ENCODE measurements around the gene FGFBP2. TPM values are rescaled to one million over a fixed set of nuclear protein-coding genes. Genes with fewer than 3 reads are reported as not detected.

FGFBP2 gene
- polyA plus RNA-seq, 1 experiment = not detected

DNA sequence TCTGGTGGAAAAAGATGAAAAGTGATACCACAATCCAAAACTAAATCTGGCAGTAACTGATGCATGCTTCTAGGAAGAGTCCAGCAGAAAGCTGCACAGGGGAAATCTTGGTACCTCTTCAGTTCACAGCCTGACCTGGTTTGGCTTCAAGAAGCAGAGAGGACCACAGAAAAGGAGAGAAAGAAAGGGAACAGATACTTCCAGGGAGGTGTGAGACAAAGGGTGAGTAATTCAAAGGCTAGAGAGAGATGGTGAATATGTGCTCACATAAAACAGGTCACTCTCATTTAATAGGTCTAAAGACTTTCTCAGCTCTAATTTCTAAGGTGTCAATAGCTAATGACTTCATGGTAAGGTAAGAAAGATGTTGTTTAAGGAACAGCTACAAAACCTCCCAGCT is 11.2 kb downstream of the FGFBP2 start:
- no peak for DNase-seq (ENCODE audit: low read depth)
- no peak for TF ChIP-seq CTCF (IDR thresholded peaks at IDR 0.05; ENCODE audit: insufficient read depth, low read depth, low read length)
- ChIA-PET CTCF (interaction anchor here (1.0 to 3.3 kb wide), 2 partner anchors 70 to 472 kb away, joined by 3 to 50 read pairs; no protein-coding TSS in a partner anchor), POLR2A (no interaction called here)
- Histone ChIP-seq H3K4me3 (ENCODE audit: low read depth, low read length) (no peak overlapping the region), H3K36me3 (ENCODE audit: control insufficient read depth, insufficient read depth, low read length) (no peaks in the 10 kb centered on the region), H3K27me3 (ENCODE audit: control insufficient read depth, insufficient read depth, low read length) (peaks cover 5% of the 10 kb centered on the region)

DNA sequence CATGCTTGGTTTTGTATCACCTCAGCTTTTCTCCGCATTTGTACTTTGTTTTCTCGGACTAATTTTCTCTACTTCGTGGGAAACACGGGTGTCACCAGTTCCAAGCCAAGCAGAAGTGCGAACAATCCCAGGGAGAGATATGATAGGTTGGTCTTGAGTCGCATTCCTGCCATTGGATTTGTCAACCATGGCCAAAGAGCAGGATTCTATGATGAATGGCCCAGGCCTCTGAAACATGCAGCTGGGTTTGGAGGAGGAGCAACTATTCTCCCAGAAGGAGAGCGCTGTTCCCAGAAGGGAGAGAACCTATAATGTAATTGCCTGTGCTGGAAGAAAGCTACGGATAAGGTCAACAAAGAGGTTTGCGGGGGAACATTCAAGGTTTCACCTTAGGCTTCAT is 14.1 kb downstream of the FGFBP2 start:
- no peaks in the 10 kb centered on the region for H3K36me3 ChIP-seq (ENCODE audit: control insufficient read depth, insufficient read depth, low read length)
- CTCF ChIA-PET = interaction anchor here (0.7 to 1.2 kb wide), 2 partner anchors 68 to 69 kb away, joined by 3 to 4 read pairs; no protein-coding TSS in a partner anchor

DNA sequence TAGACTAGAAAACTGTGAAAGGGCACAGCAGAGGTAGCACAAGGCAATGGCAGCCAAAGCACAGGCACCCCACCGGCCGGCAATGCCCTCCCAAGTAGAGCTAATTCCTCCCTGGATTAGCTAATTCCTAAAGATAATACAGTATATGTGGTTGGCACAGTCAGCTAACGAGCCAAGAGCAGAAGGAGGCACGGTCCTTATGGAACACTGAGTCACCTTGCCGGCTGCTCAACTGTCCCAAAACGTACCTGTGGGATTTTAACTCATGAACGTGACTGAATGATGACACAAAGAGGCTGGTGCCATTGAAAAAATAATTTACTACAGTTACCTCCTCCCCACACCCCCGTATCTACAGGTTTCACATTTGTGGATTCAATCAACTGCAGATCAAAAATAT is 15.3 kb downstream of the FGFBP2 start:
- CTCF ChIA-PET = interaction anchor here (2.7 to 3.1 kb wide), 2 partner anchors 8 to 65 kb away, joined by 11 to 13 read pairs; no protein-coding TSS in a partner anchor
- TF ChIP-seq CTCF (IDR thresholded peaks at IDR 0.05; ENCODE audit: insufficient read depth, low read depth, low read length) = no peak
- DNase-seq (ENCODE audit: low read depth) = no peak
- Histone ChIP-seq H3K4me3 (ENCODE audit: low read depth, low read length) (no peak overlapping the region), H3K36me3 (ENCODE audit: control insufficient read depth, insufficient read depth, low read length) (no peaks in the 10 kb centered on the region), H3K27me3 (ENCODE audit: control insufficient read depth, insufficient read depth, low read length) (peaks cover 4% of the 10 kb centered on the region; the same call in 1 of the 2 replicates)
- POLR2A ChIA-PET = no interaction called here

More for the DNA sequence above, 14.1 kb downstream of the FGFBP2 start:
- Histone ChIP-seq H3K27me3 (ENCODE audit: control insufficient read depth, insufficient read depth, low read length) (peaks cover 4% of the 10 kb centered on the region; the same call in 1 of the 2 replicates), H3K4me3 (ENCODE audit: low read depth, low read length) (no peak overlapping the region)
- POLR2A ChIA-PET = no interaction called here
- no peak for TF ChIP-seq CTCF (IDR thresholded peaks at IDR 0.05; ENCODE audit: insufficient read depth, low read depth, low read length)
- no peak for DNase-seq (ENCODE audit: low read depth)

DNA sequence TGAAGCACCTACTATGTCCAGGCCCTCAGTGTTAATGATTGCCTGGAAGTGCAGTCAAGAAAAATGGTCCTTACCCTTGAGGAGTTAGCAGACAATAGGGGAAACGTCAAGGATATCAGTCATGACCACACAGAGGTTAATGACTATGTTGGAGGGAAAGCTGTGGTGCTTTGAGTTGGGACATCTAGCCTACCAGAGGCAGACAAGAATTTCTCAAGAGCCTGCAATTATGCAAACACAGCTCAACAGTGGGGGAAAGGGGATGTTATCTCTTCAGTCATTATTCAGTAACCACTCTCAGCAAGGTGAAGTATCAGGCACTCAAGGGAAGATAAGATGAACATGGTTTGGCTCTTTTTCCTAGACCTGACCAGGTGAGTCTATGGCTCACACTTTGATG is 17.5 kb downstream of the FGFBP2 start:
- no peak for DNase-seq (ENCODE audit: low read depth)
- no peak overlapping the region for H3K4me3 ChIP-seq (ENCODE audit: low read depth, low read length)
- TF ChIP-seq CTCF (IDR thresholded peaks at IDR 0.05; ENCODE audit: insufficient read depth, low read depth, low read length) = no peak
- CTCF ChIA-PET = interaction anchor here (2.1 to 3.1 kb wide), 3 partner anchors 8 to 63 kb away, joined by 5 to 13 read pairs (median 11); no protein-coding TSS in a partner anchor
- no peaks in the 10 kb centered on the region for H3K36me3 ChIP-seq (ENCODE audit: control insufficient read depth, insufficient read depth, low read length)
- H3K27me3 ChIP-seq (ENCODE audit: control insufficient read depth, insufficient read depth, low read length) = peaks cover 6% of the 10 kb centered on the region
- POLR2A ChIA-PET = no interaction called here

- CTCF ChIA-PET = interaction anchor here (1.4 to 3.1 kb wide), 5 partner anchors 8 to 63 kb away, joined by 3 to 13 read pairs (median 11); no protein-coding TSS in a partner anchor
- POLR2A ChIA-PET = no interaction called here
- no peak for TF ChIP-seq CTCF (IDR thresholded peaks at IDR 0.05; ENCODE audit: insufficient read depth, low read depth, low read length)
Measured at GRCh38 chr4:15944895-15945294, 18.1 kb downstream of the FGFBP2 start.

More at GRCh38 chr4:15944895-15945294, 18.1 kb downstream of the FGFBP2 start:
- H3K4me3 ChIP-seq (ENCODE audit: low read depth, low read length) = no peak overlapping the region
- H3K36me3 ChIP-seq (ENCODE audit: control insufficient read depth, insufficient read depth, low read length) = no peaks in the 10 kb centered on the region
- no peak for DNase-seq (ENCODE audit: low read depth)
- peaks cover 6% of the 10 kb centered on the region for H3K27me3 ChIP-seq (ENCODE audit: control insufficient read depth, insufficient read depth, low read length)
